Activated CD8-positive, alpha-beta memory T cell treated with anti-CD3 and anti-CD28 coated beads, Interleukin-2, amount 50 U/mL, for 48 hours (primary cell): ENCODE data around the gene FNBP1.
"Not testable (repeated sequence)": the region's sequence is repeated elsewhere in the genome, so short reads cannot be mapped to it uniquely, and the experiment has no call there.

Source experiments
- DNase-seq: peaks from one replicate; pipeline ENCODE4 v3.0.0-alpha.2; 2020

FNBP1 gene

DNA sequence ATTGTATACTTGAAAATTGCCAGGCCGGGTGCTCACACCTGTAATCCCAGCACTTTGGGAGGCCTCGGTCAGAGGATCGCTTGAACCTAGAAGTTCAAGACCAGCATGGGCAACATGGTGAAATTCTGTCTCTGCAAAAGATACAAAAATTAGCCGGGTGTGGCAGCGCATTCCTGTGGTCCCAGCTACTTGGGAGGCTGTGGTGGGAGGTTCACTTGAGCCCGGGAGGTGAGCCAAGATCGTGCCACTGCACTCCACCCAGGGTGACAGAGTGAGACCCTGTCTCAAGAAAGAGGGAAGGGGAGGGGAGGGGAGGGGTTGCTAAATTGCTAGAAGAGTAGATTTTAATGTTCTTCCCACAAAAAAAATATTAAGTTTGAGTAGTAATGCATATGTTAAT is 53.2 kb downstream of the FNBP1 start:
- DNase-seq, result peak; percentile 44

- DNase-seq, result peak; percentile 47
Measured at GRCh38 chr9:129989362-129989708, 53.7 kb downstream of the FNBP1 start.

DNA sequence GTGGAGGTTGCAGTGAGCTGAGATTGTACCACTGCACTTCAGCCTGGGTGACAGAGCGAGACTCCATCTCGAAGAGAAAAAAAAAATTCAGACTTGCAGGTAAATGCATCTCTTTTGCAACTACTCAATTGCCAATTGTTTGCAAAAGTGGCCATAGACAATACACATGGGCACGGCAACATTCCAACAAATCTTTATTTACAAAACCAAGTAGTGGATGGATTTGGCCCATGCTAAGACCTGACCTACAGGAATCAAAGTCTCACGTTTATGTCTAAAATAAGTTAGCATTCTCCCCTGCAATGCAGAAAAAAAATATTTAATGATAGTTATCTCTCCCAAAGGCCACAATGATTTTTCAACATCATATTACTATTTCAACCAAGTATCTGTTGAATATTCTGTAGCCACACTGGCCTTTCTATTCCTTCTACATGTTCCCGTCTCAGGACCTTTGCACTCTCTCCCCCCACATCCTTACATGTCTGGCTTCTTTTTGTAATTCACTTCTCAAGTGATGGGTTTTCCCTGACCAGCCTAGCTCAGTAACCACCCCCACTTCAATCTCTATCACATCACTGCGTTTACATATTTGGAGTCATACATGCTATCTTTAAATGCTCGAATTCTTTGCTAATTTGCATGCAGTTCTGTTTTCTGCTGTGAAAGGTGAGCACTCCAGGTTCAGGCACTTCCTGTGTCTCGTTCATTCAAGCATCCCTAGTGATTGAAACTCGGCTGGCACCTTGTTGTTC is 54.2 kb downstream of the FNBP1 start:
- DNase-seq, result no peak

DNA sequence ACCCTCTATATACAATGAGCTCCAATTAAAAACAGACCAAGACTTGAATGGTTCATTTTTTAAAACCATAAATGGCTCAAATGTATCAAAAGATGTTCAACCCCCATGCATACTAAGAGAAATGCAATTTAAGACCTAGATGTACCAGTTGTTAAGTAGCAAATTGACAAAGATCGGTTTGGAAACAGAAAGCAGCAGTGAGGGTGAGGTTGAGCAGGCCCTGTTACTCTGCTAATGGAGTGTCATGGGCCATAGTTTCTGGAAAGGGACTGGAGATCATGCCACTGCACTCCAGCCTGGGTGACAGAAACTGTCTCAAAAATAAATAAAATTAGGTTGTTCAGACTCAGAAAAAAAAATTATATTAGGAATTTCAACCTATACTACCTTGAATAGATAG is 55.0 kb downstream of the FNBP1 start:
- no peak for DNase-seq

DNA sequence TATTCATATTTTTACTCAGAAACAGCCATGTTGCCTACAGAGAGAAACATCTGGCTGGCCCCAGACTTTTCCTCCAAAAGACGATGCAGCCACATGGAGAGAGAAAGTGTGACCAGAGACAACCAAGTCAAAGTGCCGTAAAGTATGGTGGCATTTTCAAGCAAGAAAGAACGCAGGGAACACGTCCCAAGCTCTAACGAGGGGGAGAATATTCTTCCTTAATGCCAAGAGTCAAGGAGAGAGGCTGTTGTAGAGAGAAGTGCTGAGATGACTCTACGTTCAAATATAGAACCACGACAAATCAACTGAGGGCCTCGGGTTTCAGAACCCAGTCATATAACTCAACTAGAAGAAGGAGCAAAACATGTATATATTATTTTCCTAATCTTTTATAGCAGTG is 55.9 kb downstream of the FNBP1 start:
- peak; percentile 56 for DNase-seq

- peak; percentile 47 for DNase-seq
Measured at GRCh38 chr9:129984589-129984988, 58.4 kb downstream of the FNBP1 start.

- no peak for DNase-seq
Measured at GRCh38 chr9:129983891-129984290, 59.1 kb downstream of the FNBP1 start.

DNA sequence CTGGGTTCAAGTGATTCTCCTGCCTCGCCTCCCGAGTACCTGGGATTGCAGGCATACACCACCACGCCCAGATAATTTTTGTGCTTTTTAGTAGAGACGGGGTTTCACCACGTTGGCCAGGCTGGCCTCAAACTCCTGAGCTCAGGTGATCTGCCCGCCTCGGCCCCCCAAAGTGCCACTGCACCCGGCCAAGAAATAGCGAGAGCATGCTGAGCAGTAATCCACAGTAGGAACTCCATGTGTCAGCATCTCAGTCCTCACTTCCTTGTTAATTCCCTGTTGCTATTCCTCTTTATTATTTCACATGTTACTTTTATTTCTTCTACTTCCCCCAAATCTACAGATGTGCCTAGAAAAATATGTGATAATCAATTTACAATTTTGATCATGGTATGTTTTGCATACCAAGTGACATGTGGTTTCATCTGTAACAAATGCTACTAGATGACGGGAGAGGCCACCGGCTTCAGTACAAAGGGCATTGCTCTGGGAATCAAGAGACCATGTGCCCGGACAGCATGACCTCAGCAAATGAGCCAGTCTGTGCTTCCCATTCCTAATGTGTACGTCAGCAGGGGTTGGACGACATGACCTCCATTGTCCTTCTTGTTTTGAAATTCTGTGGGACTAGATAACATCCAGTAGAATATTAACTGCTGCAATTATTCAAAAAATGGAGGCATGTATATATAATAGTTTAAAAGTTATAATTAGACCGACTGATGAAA is 61.6 kb downstream of the FNBP1 start:
- peak; percentile 43 for DNase-seq

DNA sequence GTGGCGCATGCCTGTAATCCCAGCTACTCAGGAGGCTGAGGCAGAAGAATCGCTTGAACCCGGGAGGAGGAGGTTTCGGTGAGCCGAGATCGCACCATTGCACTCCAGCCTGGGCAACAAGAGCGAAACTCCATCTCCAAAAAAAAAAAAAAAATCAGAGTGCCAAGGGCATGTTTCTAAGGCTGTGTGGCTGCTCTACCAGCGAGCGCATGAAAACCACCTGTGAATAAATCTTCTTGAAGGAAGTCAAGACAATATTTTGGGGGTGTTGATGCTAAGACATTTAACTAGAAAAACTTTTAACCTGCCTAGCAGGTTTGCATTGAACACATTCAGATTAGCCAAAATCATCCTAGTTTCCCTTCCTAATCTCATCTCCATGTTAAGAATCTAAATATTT is 62.8 kb downstream of the FNBP1 start:
- not testable (repeated sequence) for DNase-seq

GRCh38 chr9:129979071-129979745 is 63.8 kb downstream of the FNBP1 start:
- DNase-seq, result no peak

GRCh38 chr9:129972816-129973215 is 70.2 kb downstream of the FNBP1 start:
- DNase-seq, result peak; percentile 39

DNA sequence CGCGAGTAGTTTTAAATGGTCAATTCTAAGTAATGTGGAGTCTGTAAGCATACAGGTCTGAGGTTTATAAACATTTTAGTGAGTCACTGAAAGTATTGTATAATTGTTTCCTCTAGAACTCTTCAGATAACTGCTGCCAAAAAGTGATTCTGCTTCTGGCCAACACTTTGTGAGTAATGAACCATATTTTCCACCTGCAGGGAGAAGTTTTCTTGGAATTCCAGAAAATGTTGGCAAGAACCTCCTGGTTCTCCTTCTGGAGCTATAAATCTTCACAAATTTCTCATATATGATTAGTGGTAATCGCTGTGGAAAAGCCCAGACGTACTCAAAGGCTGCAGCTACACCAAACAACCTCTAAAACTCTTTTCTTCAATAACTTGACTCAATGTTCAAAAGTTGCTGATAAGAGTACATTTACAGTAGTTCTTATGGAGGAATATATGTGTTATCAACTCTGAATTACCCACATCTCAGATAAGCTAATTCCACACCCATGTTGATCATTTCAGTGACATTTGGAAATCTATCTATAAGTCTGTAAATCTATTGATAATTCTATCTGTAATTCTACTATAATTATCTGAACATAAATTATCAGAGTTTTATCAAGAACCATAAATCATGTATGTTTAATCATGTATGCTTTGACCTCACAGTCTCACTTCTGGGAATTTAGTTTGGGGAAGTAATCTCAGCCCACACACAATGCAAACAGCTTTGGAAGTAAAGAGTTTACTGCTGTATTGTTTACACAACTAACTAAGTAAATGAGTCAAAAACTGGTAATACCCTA is 74.1 kb downstream of the FNBP1 start:
- DNase-seq, result no peak

GRCh38 chr9:129964901-129965734 is 77.9 kb downstream of the FNBP1 start:
- no peak for DNase-seq

DNA sequence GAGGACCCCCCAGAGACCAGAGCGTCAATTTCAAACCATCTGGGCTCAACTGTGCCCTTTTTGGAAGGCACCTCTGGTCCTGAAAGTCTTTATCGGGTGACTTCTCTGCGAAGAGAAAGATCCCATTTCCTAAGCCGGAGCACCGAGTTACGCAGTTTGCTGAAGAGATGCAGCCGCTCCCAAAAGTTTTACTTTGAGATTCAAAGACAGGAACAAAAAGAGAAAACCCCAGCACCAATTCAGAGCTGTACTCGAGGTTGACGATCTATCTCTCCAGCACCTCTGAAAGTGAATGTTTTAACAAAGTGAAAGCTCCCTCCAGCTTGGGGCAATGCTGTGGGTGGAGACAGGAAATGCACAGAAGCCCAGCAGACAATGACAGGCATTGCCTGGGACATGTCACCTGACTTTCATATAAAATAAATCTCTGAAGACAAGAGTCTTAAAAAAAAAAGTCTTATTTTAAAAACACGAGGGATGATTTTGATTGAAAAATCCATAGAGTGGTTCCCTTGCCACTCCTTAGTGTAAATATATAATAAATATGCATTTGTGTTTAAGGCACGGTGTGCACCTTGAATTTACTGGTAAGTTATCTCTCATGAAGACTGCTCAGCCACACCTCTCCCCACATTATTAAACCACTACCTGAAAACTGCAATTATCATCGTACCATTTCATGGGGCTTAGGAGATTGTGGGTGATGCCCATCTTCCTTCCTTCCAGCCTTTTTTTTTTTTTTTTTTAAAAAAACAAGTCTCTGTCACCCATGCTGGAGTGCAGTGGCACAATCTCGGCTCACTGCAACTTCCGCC is 79.9 kb downstream of the FNBP1 start:
- DNase-seq, result peak; percentile 74

DNA sequence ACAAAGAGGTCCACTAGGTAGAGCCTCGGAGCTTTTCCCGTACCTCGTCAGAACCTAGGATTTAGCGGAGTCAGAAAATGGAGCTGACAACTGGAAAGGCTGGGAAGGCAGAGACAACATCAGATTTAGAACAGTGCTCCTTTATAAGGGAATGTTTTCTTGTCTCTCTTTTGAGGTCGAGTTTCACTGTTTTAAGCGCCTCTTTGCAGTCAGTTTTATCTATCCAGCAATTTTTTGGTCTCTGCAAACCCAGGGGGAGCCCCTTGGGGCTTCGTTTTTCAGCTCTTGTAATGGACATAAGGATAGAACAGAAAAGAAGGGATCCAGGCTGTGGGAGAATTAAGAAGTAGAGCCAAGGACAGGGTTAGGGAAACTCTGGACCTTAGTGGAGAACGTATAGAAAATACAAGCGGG is 80.5 kb downstream of the FNBP1 start:
- no peak for DNase-seq

DNA sequence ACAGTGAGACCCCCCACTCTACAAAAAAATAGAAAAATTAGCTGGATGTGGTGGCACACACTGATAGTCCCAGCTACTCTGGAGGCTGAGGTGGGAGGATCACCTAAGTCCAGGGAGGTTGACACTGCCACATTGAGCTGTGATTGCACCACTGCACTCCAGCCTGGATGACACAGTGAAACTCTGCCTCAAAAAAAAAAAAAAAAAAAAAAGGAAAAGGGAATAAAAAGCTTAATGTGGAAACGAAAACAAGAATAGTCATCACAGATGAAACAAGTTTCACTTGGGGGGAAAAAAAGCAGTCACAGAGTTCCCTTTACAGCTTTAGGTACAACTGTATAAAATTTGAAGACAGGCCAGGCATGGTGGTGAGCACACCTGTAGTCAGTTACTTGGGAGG is 84.2 kb downstream of the FNBP1 start:
- no peak for DNase-seq

GRCh38 chr9:129954868-129955550 is 88.0 kb downstream of the FNBP1 start:
- DNase-seq, result no peak

GRCh38 chr9:129953736-129954135 is 89.3 kb downstream of the FNBP1 start:
- no peak for DNase-seq

DNA sequence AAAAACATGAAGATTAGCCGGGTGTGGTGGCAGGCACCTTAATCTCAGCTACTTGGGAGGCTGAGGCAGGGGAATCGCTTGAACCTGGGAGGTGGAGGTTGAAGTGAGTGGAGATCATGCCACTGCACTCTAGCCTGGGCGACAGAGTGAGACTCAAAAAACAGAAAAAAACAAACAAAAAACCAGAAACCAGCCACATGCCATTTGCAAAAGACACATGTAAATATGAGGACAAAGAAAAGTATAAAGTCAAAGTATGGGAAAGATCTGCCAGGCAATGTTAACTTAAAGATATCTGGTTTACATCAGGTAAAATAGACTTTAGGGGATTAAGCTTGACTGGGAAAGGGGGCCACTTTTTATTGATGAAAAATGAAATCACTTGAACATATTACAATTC is 90.7 kb downstream of the FNBP1 start:
- DNase-seq, result no peak

DNA sequence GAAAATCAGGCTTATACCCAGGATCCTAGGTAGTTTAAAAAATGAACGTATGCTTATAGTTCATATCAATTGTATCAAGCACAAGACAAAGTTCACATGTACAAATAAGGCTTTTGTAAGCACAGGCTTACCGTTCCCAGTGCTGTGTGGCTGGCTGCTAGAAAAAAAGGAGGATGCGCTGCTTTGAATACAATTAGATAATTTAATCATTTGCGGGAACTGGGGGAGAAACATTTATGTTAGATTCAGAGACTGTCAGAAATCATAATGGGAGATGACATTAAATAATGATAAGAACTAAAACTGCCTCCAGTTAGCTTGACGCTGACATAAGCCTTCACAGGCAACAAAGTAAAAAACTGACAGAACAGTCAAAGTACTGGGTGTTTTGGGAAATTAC is 93.2 kb downstream of the FNBP1 start:
- DNase-seq, result no peak

GRCh38 chr9:129948626-129949025 is 94.4 kb downstream of the FNBP1 start:
- not testable (repeated sequence) for DNase-seq
